Hepatocyte (in vitro differentiated cells): Measurements from ENCODE around the gene CDH4. TPM values are rescaled to one million over a fixed set of nuclear protein-coding genes. Genes with fewer than 3 reads are reported as not detected.

Experiments used
- DNase-seq: peaks from one replicate; pipeline ENCODE4 v3.0.0-alpha.2; 2016; ENCODE audit warnings: low spot score
- H2AFZ ChIP-seq: fragments of 200-600 bp; sonication (generic); 2 replicates; pipeline ENCODE4 v1.6.0; 2016; ENCODE audit warnings: antibody characterized with exemption, mild to moderate bottlenecking
- H3K27ac ChIP-seq: fragments of 200-600 bp; sonication (generic); 2 replicates; pipeline ENCODE4 v1.5.1; 2016; ENCODE audit warnings: mild to moderate bottlenecking
- H3K27me3 ChIP-seq: fragments of 200-600 bp; sonication (generic); 2 replicates; pipeline ENCODE4 v1.6.1; 2016
- H3K36me3 ChIP-seq: fragments of 200-600 bp; sonication (generic); replicated peaks from 2 replicates; pipeline ENCODE4 v1.5.1; 2016; ENCODE audit warnings: low read depth; ENCODE audit not compliant: insufficient read depth
- H3K4me1 ChIP-seq: fragments of 200-600 bp; sonication (generic); 2 replicates; pipeline ENCODE4 v1.5.1; 2016; ENCODE audit warnings: mild to moderate bottlenecking, moderate library complexity; ENCODE audit not compliant: insufficient read depth
- H3K4me2 ChIP-seq: fragments of 200-600 bp; sonication (generic); 2 replicates; pipeline ENCODE4 v1.6.0; 2016
- H3K4me3 ChIP-seq: fragments of 200-600 bp; sonication (generic); 2 replicates; pipeline ENCODE4 v1.5.1; 2016; ENCODE audit warnings: mild to moderate bottlenecking
- H3K79me2 ChIP-seq: fragments of 200-600 bp; sonication (generic); 2 replicates; pipeline ENCODE4 v1.6.0; 2017; ENCODE audit warnings: mild to moderate bottlenecking
- H3K9me2 ChIP-seq: fragments of 200-600 bp; sonication (generic); replicated peaks from 2 replicates; pipeline ENCODE4 v1.6.0; 2017; ENCODE audit warnings: mild to moderate bottlenecking; ENCODE audit not compliant: insufficient read depth
- H3K9me3 ChIP-seq: fragments of 200-600 bp; sonication (generic); 2 replicates; pipeline ENCODE4 v1.5.1; 2016; ENCODE audit warnings: low read depth, mild to moderate bottlenecking
- H4K20me1 ChIP-seq: fragments of 200-600 bp; sonication (generic); 2 replicates; pipeline ENCODE4 v1.6.0; 2016; ENCODE audit warnings: mild to moderate bottlenecking; ENCODE audit not compliant: insufficient read depth, poor library complexity, severe bottlenecking
- EZH2 ChIP-seq: fragments of 200-600 bp; sonication (generic); IDR thresholded peaks from 2 replicates; pipeline ENCODE4 v1.6.1; 2016; ENCODE audit warnings: antibody characterized with exemption, mild to moderate bottlenecking, borderline replicate concordance
- EZH2phosphoT487 ChIP-seq: fragments of 200-600 bp; sonication (generic); IDR thresholded peaks from one replicate; pipeline ENCODE4 v1.6.1; 2018; ENCODE audit warnings: antibody characterized with exemption, mild to moderate bottlenecking, low read depth, moderate library complexity; ENCODE audit not compliant: unreplicated experiment, severe bottlenecking
- WGBS: methylation state at CpG from one replicate; pipeline ENCODE4 v1.1.6; 2016; ENCODE audit warnings: low lambda C conversion rate; ENCODE audit errors: missing lambda C conversion rate; 5-methylcytosine and 5-hydroxymethylcytosine counted together
- polyA plus RNA-seq: library from polyadenylated mRNA; unstranded; fragments of >200 nt; fragmentation: Nextera tagmentation; extraction: Ambion mirVana; gene quantifications from 2 replicates; pipeline ENCODE4 v1.2.1, GENCODE V29; 2016
- total RNA-seq: library from RNA; depleted of rRNA; stranded (reverse); fragments of >200 nt; gene quantifications from 2 replicates; pipeline ENCODE4 v1.2.3, GENCODE V29; 2014
- TF ChIP-seq, protein P1 (sequence below): fragments of 200-600 bp; sonication (generic); IDR thresholded peaks from 2 replicates; pipeline ENCODE4 v1.5.1; 2016; ENCODE audit warnings: antibody characterized with exemption, mild to moderate bottlenecking; ENCODE audit not compliant: poor library complexity

The CDH4 gene
- total and polyA plus RNA-seq, 2 experiments from 2014 or later = 0.53 to 0.73 TPM

DNA sequence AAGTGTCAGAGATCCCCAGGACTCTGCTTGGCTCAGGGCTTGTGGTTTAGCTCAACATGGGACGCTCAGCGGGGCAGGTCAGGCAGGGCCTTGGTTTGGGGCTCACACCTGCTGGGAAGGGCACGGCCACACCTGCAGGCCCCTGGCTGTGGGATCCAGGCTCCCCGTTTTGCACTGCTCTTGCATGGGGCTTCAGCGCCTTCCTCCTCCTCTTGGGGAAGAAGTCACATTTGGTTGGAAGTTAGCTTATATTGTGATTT lies 378.3 kb downstream of the CDH4 start:
- whole genome bisulfite sequencing = 92% methylated on average over 5 of the region's 5 CpGs

DNA sequence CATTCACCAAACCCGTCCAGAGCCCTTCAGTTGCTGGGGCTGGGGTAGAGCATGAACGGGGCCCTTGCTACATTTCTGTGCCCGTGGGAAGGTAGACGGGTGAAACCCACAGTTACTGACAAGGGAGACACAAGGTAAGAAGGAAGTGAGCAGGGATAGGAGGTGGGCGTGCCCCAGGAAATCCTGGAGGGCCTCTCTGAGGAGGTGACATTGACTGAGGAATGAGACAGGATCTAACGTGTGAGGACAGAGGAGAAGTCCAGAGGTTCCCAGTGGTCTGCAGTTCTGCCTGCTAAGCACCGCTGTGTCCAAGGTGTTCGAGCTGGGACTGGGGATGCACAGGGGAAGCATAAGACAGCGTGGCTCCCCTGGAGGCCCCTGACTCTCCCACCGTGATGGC lies 378.8 kb downstream of the CDH4 start:
- Histone ChIP-seq H3K27me3 (no peaks in the 10 kb centered on the region), H3K4me3 (no peak overlapping the region), H3K79me2 (no peaks in the 10 kb centered on the region), H2AFZ (no peak overlapping the region), H3K9me2 (no peaks in the 10 kb centered on the region), H3K27ac (no peak overlapping the region), H3K36me3 (no peaks in the 10 kb centered on the region), H3K4me1 (no peaks in the 10 kb centered on the region), H3K4me2 (no peak overlapping the region), H3K9me3 (no peaks in the 10 kb centered on the region), H4K20me1 (no peaks in the 10 kb centered on the region)
- 85% methylated on average over 10 of the region's 10 CpGs for WGBS
- DNase-seq = no peak
- TF ChIP-seq EZH2phosphoT487 (no peak), EZH2 (no peak)
- TF ChIP-seq, protein P1, sequence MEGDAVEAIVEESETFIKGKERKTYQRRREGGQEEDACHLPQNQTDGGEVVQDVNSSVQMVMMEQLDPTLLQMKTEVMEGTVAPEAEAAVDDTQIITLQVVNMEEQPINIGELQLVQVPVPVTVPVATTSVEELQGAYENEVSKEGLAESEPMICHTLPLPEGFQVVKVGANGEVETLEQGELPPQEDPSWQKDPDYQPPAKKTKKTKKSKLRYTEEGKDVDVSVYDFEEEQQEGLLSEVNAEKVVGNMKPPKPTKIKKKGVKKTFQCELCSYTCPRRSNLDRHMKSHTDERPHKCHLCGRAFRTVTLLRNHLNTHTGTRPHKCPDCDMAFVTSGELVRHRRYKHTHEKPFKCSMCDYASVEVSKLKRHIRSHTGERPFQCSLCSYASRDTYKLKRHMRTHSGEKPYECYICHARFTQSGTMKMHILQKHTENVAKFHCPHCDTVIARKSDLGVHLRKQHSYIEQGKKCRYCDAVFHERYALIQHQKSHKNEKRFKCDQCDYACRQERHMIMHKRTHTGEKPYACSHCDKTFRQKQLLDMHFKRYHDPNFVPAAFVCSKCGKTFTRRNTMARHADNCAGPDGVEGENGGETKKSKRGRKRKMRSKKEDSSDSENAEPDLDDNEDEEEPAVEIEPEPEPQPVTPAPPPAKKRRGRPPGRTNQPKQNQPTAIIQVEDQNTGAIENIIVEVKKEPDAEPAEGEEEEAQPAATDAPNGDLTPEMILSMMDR = no peak

More for the DNA sequence above, 378.3 kb downstream of the CDH4 start:
- H3K36me3 ChIP-seq = no peaks in the 10 kb centered on the region
- no peaks in the 10 kb centered on the region for H3K4me1 ChIP-seq
- no peak overlapping the region for H3K27ac ChIP-seq
- H3K27me3 ChIP-seq = no peaks in the 10 kb centered on the region
- DNase-seq = no peak
- no peak overlapping the region for H3K4me2 ChIP-seq
- H3K79me2 ChIP-seq = no peaks in the 10 kb centered on the region
- H2AFZ ChIP-seq = no peak overlapping the region
- no peaks in the 10 kb centered on the region for H4K20me1 ChIP-seq
- H3K9me2 ChIP-seq = no peaks in the 10 kb centered on the region
- no peak overlapping the region for H3K4me3 ChIP-seq
- TF ChIP-seq, protein P1 = no peak
- no peak for TF ChIP-seq EZH2phosphoT487
- TF ChIP-seq EZH2 = no peak
- no peaks in the 10 kb centered on the region for H3K9me3 ChIP-seq

DNA sequence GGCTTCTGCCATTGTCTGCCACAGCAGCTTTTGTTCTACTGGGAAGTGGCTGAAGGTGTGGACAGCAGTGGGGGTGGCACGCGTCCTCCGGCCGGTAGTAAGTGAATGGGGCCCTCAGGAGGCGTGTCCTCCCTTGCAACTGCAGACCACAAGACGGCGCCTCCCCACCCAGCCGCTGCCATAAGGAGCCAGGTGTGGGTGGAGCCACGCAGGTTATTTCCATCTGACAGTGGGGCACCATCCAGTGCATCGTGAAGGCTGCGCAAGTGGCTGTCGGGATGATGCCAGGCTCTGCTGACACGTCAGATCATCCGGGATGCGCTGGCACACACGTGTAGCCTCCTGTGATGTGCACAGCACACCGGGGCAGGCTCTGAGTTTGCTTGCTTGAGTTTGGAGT lies 379.7 kb downstream of the CDH4 start:
- Histone ChIP-seq H3K79me2 (no peaks in the 10 kb centered on the region), H3K4me3 (no peak overlapping the region), H3K4me2 (no peak overlapping the region), H4K20me1 (no peaks in the 10 kb centered on the region), H3K27ac (no peak overlapping the region), H3K9me2 (no peaks in the 10 kb centered on the region), H3K9me3 (no peaks in the 10 kb centered on the region), H3K4me1 (no peaks in the 10 kb centered on the region), H2AFZ (no peak overlapping the region), H3K36me3 (no peaks in the 10 kb centered on the region), H3K27me3 (no peaks in the 10 kb centered on the region)
- no peak for DNase-seq
- TF ChIP-seq EZH2phosphoT487 = no peak
- no peak for TF ChIP-seq EZH2
- TF ChIP-seq, protein P1 = no peak
- WGBS = 73% methylated on average over 17 of the region's 17 CpGs

DNA sequence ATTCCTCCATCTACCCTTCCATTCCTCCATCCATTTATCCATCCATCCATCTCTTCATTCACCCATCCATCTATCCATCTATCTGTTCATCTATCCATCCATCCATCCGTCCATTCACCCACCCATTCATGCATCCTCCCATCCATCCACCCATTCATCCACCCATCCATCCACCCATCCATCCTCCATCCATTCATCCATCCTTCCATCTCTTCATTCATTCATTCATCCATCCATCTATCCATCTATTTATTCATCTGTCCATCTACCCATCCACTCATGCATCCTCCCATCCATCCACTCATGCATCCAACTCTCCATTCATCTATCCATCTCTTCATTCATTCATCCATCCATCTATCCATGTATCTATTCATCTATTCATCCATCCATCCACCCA lies 380.9 kb downstream of the CDH4 start:
- DNase-seq = no peak
- 100% methylated on average over 1 of the region's 1 CpG for WGBS
- Histone ChIP-seq H3K27ac (no peak overlapping the region), H3K9me3 (no peaks in the 10 kb centered on the region), H3K4me3 (no peak overlapping the region), H3K9me2 (no peaks in the 10 kb centered on the region), H3K27me3 (no peaks in the 10 kb centered on the region), H3K79me2 (no peaks in the 10 kb centered on the region), H4K20me1 (no peaks in the 10 kb centered on the region), H3K4me2 (no peak overlapping the region), H3K4me1 (no peaks in the 10 kb centered on the region), H2AFZ (no peak overlapping the region), H3K36me3 (no peaks in the 10 kb centered on the region)
- TF ChIP-seq, protein P1 = no peak
- TF ChIP-seq EZH2phosphoT487 (no peak), EZH2 (no peak)
